CD4-positive, CD25-positive, alpha-beta regulatory T cell (primary cell): ENCODE results near the gene GPR183. TPM values are rescaled to one million over a fixed set of nuclear protein-coding genes. Genes with fewer than 3 reads are reported as not detected.
A peak's percentile ranks its signal among the peaks of the same experiment; 100 is the strongest.

Source experiments
- ATAC-seq, 2 donors: fragments of 150-1000 bp; cut with Tn5 transposase; one replicate each; pipeline ENCODE4 v1.10.0; 2021; ENCODE audit warnings: low read depth in 2 of 2, moderate number of reproducible peaks in 2 of 2, moderate library complexity in 1 of 2
- DNase-seq, 3 donors: peaks; one replicate each; pipeline versions ENCODE4 v3.0.0 to v3.0.0-alpha.2; 2012 to 2022; ENCODE audit warnings: mixed read lengths in 1 of 3
- H3K27ac ChIP-seq: one replicate; pipeline ENCODE4 v1.7.0; 2013; ENCODE audit warnings: mild to moderate bottlenecking, low read length; ENCODE audit not compliant: insufficient read depth, poor library complexity, severe bottlenecking
- H3K27me3 ChIP-seq: one replicate; pipeline ENCODE4 v1.7.0; 2013; ENCODE audit warnings: low read length; ENCODE audit not compliant: control insufficient read depth, insufficient read depth
- H3K36me3 ChIP-seq: one replicate; pipeline ENCODE4 v1.7.0; 2013; ENCODE audit warnings: mild to moderate bottlenecking, low read length, moderate library complexity; ENCODE audit not compliant: control insufficient read depth, insufficient read depth
- H3K4me1 ChIP-seq: 2 replicates; pipeline ENCODE4 v1.7.0; 2013; ENCODE audit warnings: mild to moderate bottlenecking, low read length; ENCODE audit not compliant: insufficient read depth, control insufficient read depth, poor library complexity, severe bottlenecking
- H3K4me3 ChIP-seq: one replicate; pipeline ENCODE4 v1.7.0; 2013; ENCODE audit warnings: low read depth, mild to moderate bottlenecking, low read length, moderate library complexity
- H3K9me3 ChIP-seq, 2 experiments: 1 replicate in 1 of 2; 2 replicates in 1 of 2; pipeline ENCODE4 v1.7.0; 2013; ENCODE audit warnings: low read length in 2 of 2, mild to moderate bottlenecking in 1 of 2, moderate library complexity in 1 of 2; ENCODE audit not compliant: control insufficient read depth in 2 of 2
- H3K27ac Mint-ChIP-seq, 3 donors: one replicate each; pipeline ENCODE4 v1.8.0; 2020 to 2022; ENCODE audit warnings: mild to moderate bottlenecking in 3 of 3, mixed read lengths in 3 of 3, moderate library complexity in 2 of 3
- H3K27me3 Mint-ChIP-seq: one replicate; pipeline ENCODE4 v1.8.0; 2022; ENCODE audit warnings: mild to moderate bottlenecking, mixed read lengths
- H3K36me3 Mint-ChIP-seq: one replicate; pipeline ENCODE4 v1.8.0; 2020; ENCODE audit warnings: mixed read lengths
- H3K4me1 Mint-ChIP-seq, 4 donors: one replicate each; pipeline ENCODE4 v1.8.0; 2020 to 2022; ENCODE audit warnings: mixed read lengths in 4 of 4, mild to moderate bottlenecking in 1 of 4
- H3K4me3 Mint-ChIP-seq, 4 donors: one replicate each; pipeline ENCODE4 v1.8.0; 2020 to 2022; ENCODE audit warnings: mild to moderate bottlenecking in 4 of 4, mixed read lengths in 4 of 4, moderate library complexity in 3 of 4
- H3K9me3 Mint-ChIP-seq, 7 donors: one replicate each; pipeline ENCODE4 v1.8.0; 2020 to 2022; ENCODE audit warnings: mixed read lengths in 7 of 7, mild to moderate bottlenecking in 3 of 7, moderate library complexity in 2 of 7
- polyA plus RNA-seq, 4 donors: library from polyadenylated mRNA; unstranded; fragments of 300-500 nt; fragmentation: Illumina TruSeq; gene quantifications; one replicate each; pipeline ENCODE4 v1.2.3, GENCODE V29; 2021
- total RNA-seq: library from RNA; stranded (reverse); gene quantifications from one replicate; pipeline ENCODE4 v1.2.3, GENCODE V29; 2022

GPR183 gene
- total and polyA plus RNA-seq, 5 donors from 2014 or later: 206 to 418 (median 306) TPM

- H3K36me3 ChIP-seq: peaks cover 2% of the 10 kb centered on the region
- H3K4me1 ChIP-seq: peaks cover 76% of the 10 kb centered on the region
- no peak for DNase-seq
- Mint-ChIP-seq H3K9me3 (peaks cover 0 to 3% (median 0%) of the 10 kb centered on the region in 7 donors), H3K36me3 (peaks cover 26% of the 10 kb centered on the region), H3K27ac (peak overlapping the region; percentile 88 to 95 (median 88)), H3K4me3 (peak overlapping the region in 3 of 4 donors; percentile 33 to 81 (median 55)), H3K4me1 (peaks cover 26 to 90% (median 78%) of the 10 kb centered on the region in 4 donors), H3K27me3 (no peaks in the 10 kb centered on the region)
- H3K27ac ChIP-seq: peak overlapping the region; percentile 48
- ATAC-seq: no peak
- no peaks in the 10 kb centered on the region for H3K27me3 ChIP-seq
- peak overlapping the region; percentile 49 for H3K4me3 ChIP-seq
- no peaks in the 10 kb centered on the region for H3K9me3 ChIP-seq
Observed at GRCh38 chr13:99310382-99311031, 3.3 kb upstream of the GPR183 start.

- Mint-ChIP-seq H3K36me3 (peaks cover 40% of the 10 kb centered on the region), H3K4me1 (peaks cover 22 to 87% (median 69%) of the 10 kb centered on the region in 4 donors), H3K27me3 (no peaks in the 10 kb centered on the region), H3K9me3 (peaks cover 0 to 3% (median 0%) of the 10 kb centered on the region in 7 donors), H3K4me3 (peak overlapping the region; percentile 66 to 93 (median 92)), H3K27ac (peak overlapping the region; percentile 49 to 80 (median 55))
- no peaks in the 10 kb centered on the region for H3K9me3 ChIP-seq
- peak overlapping the region; percentile 96 for H3K4me3 ChIP-seq
- peaks cover 12% of the 10 kb centered on the region for H3K36me3 ChIP-seq
- no peaks in the 10 kb centered on the region for H3K27me3 ChIP-seq
- DNase-seq: no peak
- ATAC-seq: no peak
- H3K27ac ChIP-seq: peak overlapping the region; percentile 81
- H3K4me1 ChIP-seq: peaks cover 69% of the 10 kb centered on the region
Observed at GRCh38 chr13:99308471-99309087, 1.4 kb upstream of the GPR183 start.

GRCh38 chr13:99307648-99308339, 595 bp upstream of the GPR183 start:
- peaks cover 15% of the 10 kb centered on the region for H3K36me3 ChIP-seq
- H3K4me3 Mint-ChIP-seq: peak overlapping the region; percentile 92 to 93 (median 93)
- H3K9me3 Mint-ChIP-seq: peaks cover 0 to 2% (median 0%) of the 10 kb centered on the region in 7 donors
- peaks cover 70% of the 10 kb centered on the region for H3K4me1 ChIP-seq
- DNase-seq (peak in 2 of 3 donors; percentile 31 to 73), ATAC-seq (peak; percentile 54 to 58)
- H3K27me3 ChIP-seq: no peaks in the 10 kb centered on the region
- H3K27me3 Mint-ChIP-seq: no peaks in the 10 kb centered on the region
- no peaks in the 10 kb centered on the region for H3K9me3 ChIP-seq
- H3K27ac Mint-ChIP-seq: peak overlapping the region; percentile 80 to 96 (median 95)
- peak overlapping the region; percentile 81 for H3K27ac ChIP-seq
- peaks cover 43% of the 10 kb centered on the region for H3K36me3 Mint-ChIP-seq
- peak overlapping the region; percentile 96 for H3K4me3 ChIP-seq
- peaks cover 20 to 88% (median 69%) of the 10 kb centered on the region in 4 donors for H3K4me1 Mint-ChIP-seq

- peak overlapping the region; percentile 96 for H3K4me3 ChIP-seq
- Mint-ChIP-seq H3K4me3 (peak overlapping the region; percentile 92 to 93 (median 93)), H3K36me3 (peaks cover 30% of the 10 kb centered on the region), H3K27ac (peak overlapping the region; percentile 80 to 98 (median 94)), H3K4me1 (peaks cover 25 to 83% (median 62%) of the 10 kb centered on the region in 4 donors), H3K27me3 (no peaks in the 10 kb centered on the region), H3K9me3 (no peaks in the 10 kb centered on the region)
- peaks cover 81% of the 10 kb centered on the region for H3K4me1 ChIP-seq
- H3K27me3 ChIP-seq: no peaks in the 10 kb centered on the region
- DNase-seq: no peak
- peaks cover 21% of the 10 kb centered on the region for H3K36me3 ChIP-seq
- no peaks in the 10 kb centered on the region for H3K9me3 ChIP-seq
- peak overlapping the region; percentile 81 for H3K27ac ChIP-seq
- no peak for ATAC-seq
Observed at GRCh38 chr13:99305566-99305965, 1.6 kb downstream of the GPR183 start.

- peaks cover 81% of the 10 kb centered on the region for H3K4me1 ChIP-seq
- peaks cover 25% of the 10 kb centered on the region for H3K36me3 ChIP-seq
- H3K27ac ChIP-seq: peak overlapping the region; percentile 81
- Mint-ChIP-seq H3K9me3 (no peaks in the 10 kb centered on the region), H3K27me3 (no peaks in the 10 kb centered on the region), H3K4me3 (peak overlapping the region; percentile 92 to 93 (median 93)), H3K36me3 (peaks cover 34% of the 10 kb centered on the region), H3K27ac (peak overlapping the region; percentile 11 to 80 (median 62)), H3K4me1 (peaks cover 29 to 83% (median 63%) of the 10 kb centered on the region in 4 donors)
- DNase-seq (no peak), ATAC-seq (no peak)
- H3K9me3 ChIP-seq: no peaks in the 10 kb centered on the region
- H3K27me3 ChIP-seq: no peaks in the 10 kb centered on the region
- H3K4me3 ChIP-seq: peak overlapping the region; percentile 96
Observed at GRCh38 chr13:99305158-99305557, 2.0 kb downstream of the GPR183 start.

- H3K4me1 Mint-ChIP-seq: peaks cover 29 to 83% (median 63%) of the 10 kb centered on the region in 4 donors
- no peak for DNase-seq
Observed at GRCh38 chr13:99304541-99304940, 2.7 kb downstream of the GPR183 start.

GRCh38 chr13:99303863-99304521, 3.2 kb downstream of the GPR183 start:
- peaks cover 34% of the 10 kb centered on the region for H3K36me3 Mint-ChIP-seq

More at GRCh38 chr13:99304541-99304940, 2.7 kb downstream of the GPR183 start:
- Histone ChIP-seq H3K4me1 (peaks cover 81% of the 10 kb centered on the region), H3K36me3 (peaks cover 27% of the 10 kb centered on the region), H3K27ac (peak overlapping the region; percentile 81), H3K27me3 (no peaks in the 10 kb centered on the region), H3K9me3 (no peaks in the 10 kb centered on the region), H3K4me3 (peak overlapping the region; percentile 96)
- H3K4me3 Mint-ChIP-seq: peak overlapping the region; percentile 92 to 93 (median 93)
- peak overlapping the region; percentile 68 to 96 (median 80) for H3K27ac Mint-ChIP-seq
- H3K27me3 Mint-ChIP-seq: no peaks in the 10 kb centered on the region
- peaks cover 34% of the 10 kb centered on the region for H3K36me3 Mint-ChIP-seq
- ATAC-seq: no peak
- no peaks in the 10 kb centered on the region for H3K9me3 Mint-ChIP-seq

More at GRCh38 chr13:99303863-99304521, 3.2 kb downstream of the GPR183 start:
- peak overlapping the region; percentile 68 to 96 (median 80) for H3K27ac Mint-ChIP-seq
- H3K9me3 Mint-ChIP-seq: no peaks in the 10 kb centered on the region
- Histone ChIP-seq H3K36me3 (peaks cover 27% of the 10 kb centered on the region), H3K9me3 (no peaks in the 10 kb centered on the region), H3K27ac (peak overlapping the region; percentile 81), H3K4me3 (peak overlapping the region; percentile 96), H3K4me1 (peaks cover 81% of the 10 kb centered on the region), H3K27me3 (no peaks in the 10 kb centered on the region)
- peaks cover 32 to 83% (median 64%) of the 10 kb centered on the region in 4 donors for H3K4me1 Mint-ChIP-seq
- no peaks in the 10 kb centered on the region for H3K27me3 Mint-ChIP-seq
- no peak for DNase-seq
- peak overlapping the region; percentile 92 to 93 (median 93) for H3K4me3 Mint-ChIP-seq
- no peak for ATAC-seq
